OCI-LY7 (cell line): ENCODE data around the gene NUDT6. TPM values are rescaled to one million over a fixed set of nuclear protein-coding genes. Genes with fewer than 3 reads are reported as not detected.

ENCODE experiments used
- BruUV-seq: library from RNA; stranded (reverse); fragments of 400-500 nt; replicated peaks from 2 replicates; lab custom pipeline; 2021; lab: Mats Ljungman, UMichigan
- CTCF ChIA-PET: fragments of 300-600 bp; sonication (Branson Sonifier 250); formaldehyde crosslinking; loops from one replicate; lab custom pipeline; 2022; ENCODE audit warnings: antibody characterized with exemption; ENCODE audit not compliant: unreplicated experiment; lab: Charles Lee
- POLR2A ChIA-PET: fragments of 300-600 bp; sonication (Branson Sonifier 250); formaldehyde crosslinking; loops from one replicate; lab custom pipeline; 2022; ENCODE audit warnings: antibody characterized with exemption; lab: Charles Lee
- DNase-seq: peaks from one replicate; pipeline ENCODE4 v3.0.0-alpha.2; 2015; ENCODE audit warnings: low spot score
- H2AFZ ChIP-seq: fragments of 200-600 bp; sonication (generic), shearing (Covaris generic); 2 replicates; pipeline ENCODE4 v1.6.1; 2014; ENCODE audit warnings: mild to moderate bottlenecking, antibody characterized with exemption, low read length, moderate library complexity
- H3K27ac ChIP-seq: fragments of 200-600 bp; sonication (generic); 2 replicates; pipeline ENCODE4 v1.5.1; 2014; ENCODE audit warnings: mixed run types, low read depth, mild to moderate bottlenecking, moderate library complexity, low read length, inconsistent platforms; ENCODE audit not compliant: poor library complexity, severe bottlenecking
- H3K36me3 ChIP-seq: fragments of 200-600 bp; sonication (generic); 2 replicates; pipeline ENCODE4 v1.6.1; 2014; ENCODE audit warnings: mild to moderate bottlenecking, antibody characterized with exemption, low read length, moderate library complexity, mixed read lengths; ENCODE audit not compliant: insufficient read depth
- H3K4me1 ChIP-seq: fragments of 200-600 bp; sonication (generic); 2 replicates; pipeline ENCODE4 v1.5.1; 2014; ENCODE audit warnings: mild to moderate bottlenecking, low read length; ENCODE audit not compliant: insufficient read depth, poor library complexity, severe bottlenecking
- H3K4me2 ChIP-seq: fragments of 200-600 bp; sonication (generic); 2 replicates; pipeline ENCODE4 v1.6.1; 2014; ENCODE audit warnings: mild to moderate bottlenecking, low read length
- H3K4me3 ChIP-seq: fragments of 200-600 bp; sonication (generic); 2 replicates; pipeline ENCODE4 v1.5.1; 2014; ENCODE audit warnings: mild to moderate bottlenecking, low read depth, low read length; ENCODE audit not compliant: poor library complexity, severe bottlenecking
- H3K79me2 ChIP-seq: fragments of 200-600 bp; sonication (generic); 2 replicates; pipeline ENCODE4 v1.6.1; 2016; ENCODE audit warnings: low read depth, mild to moderate bottlenecking, low read length, moderate library complexity, mixed read lengths; ENCODE audit not compliant: insufficient read depth
- H3K9me2 ChIP-seq: fragments of 200-600 bp; sonication (generic); 2 replicates; pipeline ENCODE4 v1.6.1; 2016; ENCODE audit warnings: mild to moderate bottlenecking, low read length, mixed read lengths; ENCODE audit not compliant: insufficient read depth
- H3K9me3 ChIP-seq: fragments of 200-600 bp; sonication (generic); 2 replicates; pipeline ENCODE4 v1.6.1; 2014; ENCODE audit warnings: mild to moderate bottlenecking, mixed run types, low read length, mixed read lengths
- H4K20me1 ChIP-seq: fragments of 200-600 bp; sonication (generic); 2 replicates; pipeline ENCODE4 v1.6.1; 2014; ENCODE audit warnings: mild to moderate bottlenecking, antibody characterized with exemption, low read length, moderate library complexity, mixed read lengths; ENCODE audit not compliant: insufficient read depth
- EZH2phosphoT487 ChIP-seq: fragments of 200-600 bp; sonication (generic); IDR thresholded peaks from 2 replicates; pipeline ENCODE4 v1.6.1; 2018; ENCODE audit warnings: low read depth, borderline replicate concordance, mild to moderate bottlenecking, mixed run types, antibody characterized with exemption, low read length, moderate library complexity, mixed read lengths
- intact Hi-C: fragments of 100-400 bp; cut with micrococcal nuclease; formaldehyde crosslinking; loops from one replicate; pipeline ENCODE4 v1.10.0; 2022; ENCODE audit not compliant: unreplicated experiment
- total RNA-seq, 2 experiments: library from RNA; depleted of rRNA in 1 of 2; stranded (reverse); fragments of >200 nt in 1 of 2; shearing (Covaris generic) in 1 of 2; gene quantifications; 2 replicates each; pipeline ENCODE4 v1.2.3, GENCODE V29; 2014 to 2022
- TF ChIP-seq, protein P1 (sequence below): fragments of 200-600 bp; sonication (generic); conservative IDR thresholded peaks from 2 replicates; pipeline ENCODE4 v1.5.1; 2014; ENCODE audit warnings: mild to moderate bottlenecking, antibody characterized with exemption, low read length, moderate library complexity, mixed read lengths

Gene NUDT6
- total RNA-seq, 2 experiments from 2014 or later = 15.9 to 18.3 TPM

- Histone ChIP-seq H3K4me3 (no peak overlapping the region), H3K4me1 (no peaks in the 10 kb centered on the region), H3K36me3 (no peaks in the 10 kb centered on the region), H2AFZ (no peak overlapping the region), H3K27ac (no peak overlapping the region), H3K4me2 (no peak overlapping the region), H3K79me2 (no peaks in the 10 kb centered on the region), H4K20me1 (no peaks in the 10 kb centered on the region), H3K9me2 (no peaks in the 10 kb centered on the region), H3K9me3 (no peaks in the 10 kb centered on the region)
- intact Hi-C loops = no loop called here
- no TSS peak for BruUV-seq
- TF ChIP-seq, protein P1, sequence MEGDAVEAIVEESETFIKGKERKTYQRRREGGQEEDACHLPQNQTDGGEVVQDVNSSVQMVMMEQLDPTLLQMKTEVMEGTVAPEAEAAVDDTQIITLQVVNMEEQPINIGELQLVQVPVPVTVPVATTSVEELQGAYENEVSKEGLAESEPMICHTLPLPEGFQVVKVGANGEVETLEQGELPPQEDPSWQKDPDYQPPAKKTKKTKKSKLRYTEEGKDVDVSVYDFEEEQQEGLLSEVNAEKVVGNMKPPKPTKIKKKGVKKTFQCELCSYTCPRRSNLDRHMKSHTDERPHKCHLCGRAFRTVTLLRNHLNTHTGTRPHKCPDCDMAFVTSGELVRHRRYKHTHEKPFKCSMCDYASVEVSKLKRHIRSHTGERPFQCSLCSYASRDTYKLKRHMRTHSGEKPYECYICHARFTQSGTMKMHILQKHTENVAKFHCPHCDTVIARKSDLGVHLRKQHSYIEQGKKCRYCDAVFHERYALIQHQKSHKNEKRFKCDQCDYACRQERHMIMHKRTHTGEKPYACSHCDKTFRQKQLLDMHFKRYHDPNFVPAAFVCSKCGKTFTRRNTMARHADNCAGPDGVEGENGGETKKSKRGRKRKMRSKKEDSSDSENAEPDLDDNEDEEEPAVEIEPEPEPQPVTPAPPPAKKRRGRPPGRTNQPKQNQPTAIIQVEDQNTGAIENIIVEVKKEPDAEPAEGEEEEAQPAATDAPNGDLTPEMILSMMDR = no peak
- no peak for TF ChIP-seq EZH2phosphoT487
- DNase-seq = no peak
- CTCF ChIA-PET = no interaction called here
- POLR2A ChIA-PET = interaction anchor here (1.0 kb wide), 1 partner anchor 75 kb away, joined by 3 read pairs; no protein-coding TSS in a partner anchor
Observed at GRCh38 chr4:122879001-122879400, 43.4 kb downstream of the NUDT6 start.

- ChIA-PET POLR2A (interaction anchor here (0.7 to 1.0 kb wide), 6 partner anchors 10 to 1015 kb away, joined by 3 to 4 read pairs (median 3); no protein-coding TSS in a partner anchor), CTCF (no interaction called here)
Observed at GRCh38 chr4:122876456-122876855, 45.9 kb downstream of the NUDT6 start.

DNA sequence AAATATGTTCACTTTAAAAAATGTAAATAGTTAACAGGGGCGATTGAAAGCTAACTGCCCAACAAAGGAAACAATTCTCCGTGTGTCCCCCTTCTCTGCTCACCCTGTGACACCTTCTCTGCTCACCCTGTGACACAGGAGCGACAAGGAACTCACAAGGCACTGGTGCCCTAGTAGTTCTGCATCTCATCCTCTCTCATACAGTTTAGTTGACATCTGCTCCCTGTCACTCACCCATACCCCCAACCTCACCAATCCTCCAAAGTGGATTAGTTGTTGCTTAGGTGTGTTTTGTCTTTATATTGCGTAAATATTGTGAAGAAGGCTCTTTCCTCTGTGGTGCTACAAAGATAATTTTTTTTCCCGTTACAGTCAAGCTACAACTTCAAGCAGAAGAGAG lies 46.4 kb downstream of the NUDT6 start:
- no peak for TF ChIP-seq EZH2phosphoT487
- TF ChIP-seq, protein P1 = no peak
- Histone ChIP-seq H3K9me3 (no peaks in the 10 kb centered on the region), H3K9me2 (no peaks in the 10 kb centered on the region), H3K27ac (no peak overlapping the region), H3K4me3 (no peak overlapping the region), H4K20me1 (no peaks in the 10 kb centered on the region), H2AFZ (no peak overlapping the region), H3K4me1 (no peaks in the 10 kb centered on the region), H3K36me3 (no peaks in the 10 kb centered on the region), H3K79me2 (no peaks in the 10 kb centered on the region), H3K4me2 (no peak overlapping the region)
- intact Hi-C loops = no loop called here
- DNase-seq = no peak
- no TSS peak for BruUV-seq
- ChIA-PET CTCF (no interaction called here), POLR2A (interaction anchor here (0.8 to 0.9 kb wide), 2 partner anchors 20 to 26 kb away, joined by 3 read pairs; no protein-coding TSS in a partner anchor)

More at GRCh38 chr4:122876456-122876855, 45.9 kb downstream of the NUDT6 start:
- no peak for DNase-seq
- no peak overlapping the region for H3K4me2 ChIP-seq
- TF ChIP-seq, protein P1 = no peak
- TF ChIP-seq EZH2phosphoT487 = no peak
- H3K4me3 ChIP-seq = no peak overlapping the region
- H3K36me3 ChIP-seq = no peaks in the 10 kb centered on the region
- no peaks in the 10 kb centered on the region for H4K20me1 ChIP-seq
- H3K4me1 ChIP-seq = no peaks in the 10 kb centered on the region
- intact Hi-C loops = no loop called here
- no TSS peak for BruUV-seq
- H3K27ac ChIP-seq = no peak overlapping the region
- H3K9me2 ChIP-seq = no peaks in the 10 kb centered on the region
- no peaks in the 10 kb centered on the region for H3K9me3 ChIP-seq
- no peaks in the 10 kb centered on the region for H3K79me2 ChIP-seq
- H2AFZ ChIP-seq = no peak overlapping the region
